HG03095 (cell line): Measurements from ENCODE around the gene RIPOR2.

Experiments used
- ATAC-seq: cut with Tn5 transposase; IDR thresholded peaks from one replicate; pipeline ENCODE4 v1.9.1; 2021; ENCODE audit warnings: moderate library complexity; ENCODE audit not compliant: unreplicated experiment

Gene RIPOR2

DNA sequence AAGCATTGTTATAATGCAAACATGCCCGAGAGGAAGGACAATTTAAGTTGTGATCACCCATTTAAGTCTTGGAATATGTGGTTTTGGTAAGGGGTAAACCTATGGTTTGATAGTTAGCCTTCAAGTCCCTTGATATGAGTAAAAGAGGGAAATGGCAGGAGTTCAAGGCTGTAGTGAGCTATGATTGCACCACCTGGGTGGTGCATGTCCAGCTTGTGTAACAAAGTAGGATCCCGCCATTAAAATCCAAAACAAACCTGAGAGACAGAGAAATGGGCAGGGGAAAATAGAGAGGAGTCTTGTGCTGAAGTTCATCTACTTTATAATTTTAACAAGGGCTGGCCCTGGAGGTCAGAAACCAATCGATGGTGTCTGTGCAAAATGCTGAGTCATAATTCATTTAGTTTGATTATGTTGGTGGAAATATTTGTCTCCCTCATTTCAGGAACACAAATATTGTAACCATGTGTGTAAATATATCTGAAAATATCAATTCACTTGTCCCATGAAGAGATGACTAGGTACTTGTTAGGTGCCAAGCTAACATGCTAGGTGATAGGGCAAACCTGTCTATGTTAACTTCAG is 113.8 kb downstream of the RIPOR2 start:
- no peak for ATAC-seq

DNA sequence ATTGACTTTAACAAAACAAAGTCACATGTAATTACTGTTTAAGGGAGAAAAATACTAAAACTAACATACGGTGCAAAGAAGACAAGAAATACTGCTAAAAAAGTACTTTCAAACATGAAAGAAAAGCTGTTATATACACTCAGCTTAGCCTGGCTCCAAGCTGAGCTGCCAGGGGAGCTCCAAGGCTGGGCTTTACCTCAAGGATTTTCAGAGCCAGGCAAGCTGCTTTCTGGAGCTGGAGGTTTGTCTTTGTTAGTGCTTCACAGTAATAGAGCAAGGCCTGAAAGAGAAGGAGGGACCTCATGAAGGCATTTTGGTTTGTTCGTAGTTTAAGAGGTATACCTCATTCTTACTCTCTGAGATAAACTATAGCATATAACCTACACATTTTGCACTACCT is 117.4 kb downstream of the RIPOR2 start:
- no peak for ATAC-seq

DNA sequence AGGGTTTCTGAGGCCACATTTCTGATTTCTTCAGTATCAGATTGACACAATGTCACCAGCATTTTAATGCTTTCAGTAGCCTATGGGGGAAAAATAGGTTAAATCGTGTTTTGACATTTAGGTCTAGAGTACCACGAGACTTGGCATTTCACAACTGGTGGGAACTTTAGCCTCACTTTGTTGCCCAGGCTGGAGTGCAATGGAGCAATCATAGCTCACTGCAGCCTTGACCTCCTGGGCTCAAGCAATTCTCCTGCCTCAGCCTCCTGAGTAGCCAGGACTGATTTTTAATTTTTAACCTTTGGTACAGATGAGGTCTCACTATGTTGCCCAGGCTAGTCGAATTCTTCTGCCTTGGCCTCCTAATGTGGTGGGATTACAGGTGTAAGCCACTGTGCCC is 126.0 kb downstream of the RIPOR2 start:
- no peak for ATAC-seq

DNA sequence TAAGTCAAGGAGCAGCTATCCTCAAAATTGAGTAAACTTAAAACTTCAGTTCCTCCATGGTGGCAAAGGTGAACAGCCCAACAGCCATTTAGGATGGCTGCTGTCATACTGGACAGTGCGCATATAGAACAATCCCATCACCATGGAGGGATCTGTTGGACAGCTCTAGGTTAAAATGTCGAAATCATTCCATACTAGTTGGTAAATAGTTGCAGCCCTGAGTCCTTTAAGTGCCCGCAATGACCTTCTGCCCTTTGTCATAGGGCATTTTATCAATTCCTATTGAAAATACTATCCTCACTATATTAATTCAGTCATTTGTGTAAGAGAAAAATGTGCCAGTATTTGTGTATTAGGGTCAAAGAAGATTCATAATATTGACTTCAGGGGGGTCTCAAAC is 128.2 kb downstream of the RIPOR2 start:
- no peak for ATAC-seq

DNA sequence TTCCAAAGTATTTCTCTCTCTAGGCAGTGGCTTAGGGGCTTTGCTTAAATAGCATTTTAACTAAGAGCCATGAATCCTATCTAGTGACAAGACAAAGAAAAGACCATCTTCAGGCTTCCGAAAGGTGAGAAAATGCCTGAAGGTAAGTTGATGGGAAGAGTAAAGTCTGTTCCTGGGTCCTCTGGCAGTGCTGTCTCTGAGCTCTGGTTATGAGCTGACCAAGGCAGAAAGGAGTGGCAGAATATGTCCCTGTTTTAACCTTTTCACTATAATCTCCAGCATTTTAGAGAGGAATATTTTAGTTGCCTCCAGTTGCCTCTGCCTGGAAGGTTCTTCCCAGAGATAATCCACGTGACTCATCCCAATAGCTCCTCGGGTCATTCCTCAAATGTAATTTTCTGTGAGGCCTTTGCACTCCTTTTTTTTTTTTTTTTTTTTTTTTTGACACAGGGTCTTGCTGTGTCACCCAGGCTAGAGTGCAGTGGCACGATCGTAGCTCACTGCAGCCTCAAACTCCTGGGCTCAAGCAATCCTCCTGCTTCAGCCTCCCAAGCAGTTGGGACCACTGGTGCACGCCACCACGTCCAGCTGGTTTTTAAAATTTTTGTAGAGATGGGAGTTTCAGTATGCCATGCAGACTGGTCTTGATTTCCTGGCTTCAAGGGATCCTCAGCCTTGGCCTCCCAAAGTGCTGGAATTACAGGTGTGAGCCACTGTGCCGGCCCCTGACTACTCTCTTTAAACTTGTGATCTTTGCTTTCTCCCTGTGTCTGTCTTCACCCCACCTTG is 133.3 kb downstream of the RIPOR2 start:
- ATAC-seq = no peak

DNA sequence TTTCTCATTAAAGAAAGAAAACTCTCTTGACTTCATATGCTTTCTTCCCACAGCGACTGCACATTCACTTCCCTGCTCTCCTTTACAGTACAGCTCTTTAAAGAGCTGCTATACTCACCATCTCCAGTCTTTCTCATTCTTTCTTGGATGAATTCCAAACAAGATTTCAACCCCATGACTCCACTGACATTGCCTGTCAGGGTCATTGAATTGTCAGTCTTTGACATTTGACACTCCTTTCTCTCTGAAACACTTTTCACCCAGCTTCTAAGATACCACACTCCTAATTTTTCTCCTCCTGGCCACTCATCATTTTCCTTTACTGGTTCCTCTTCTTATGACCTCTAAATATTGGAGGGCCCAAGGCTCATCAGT is 136.2 kb downstream of the RIPOR2 start:
- ATAC-seq = no peak

DNA sequence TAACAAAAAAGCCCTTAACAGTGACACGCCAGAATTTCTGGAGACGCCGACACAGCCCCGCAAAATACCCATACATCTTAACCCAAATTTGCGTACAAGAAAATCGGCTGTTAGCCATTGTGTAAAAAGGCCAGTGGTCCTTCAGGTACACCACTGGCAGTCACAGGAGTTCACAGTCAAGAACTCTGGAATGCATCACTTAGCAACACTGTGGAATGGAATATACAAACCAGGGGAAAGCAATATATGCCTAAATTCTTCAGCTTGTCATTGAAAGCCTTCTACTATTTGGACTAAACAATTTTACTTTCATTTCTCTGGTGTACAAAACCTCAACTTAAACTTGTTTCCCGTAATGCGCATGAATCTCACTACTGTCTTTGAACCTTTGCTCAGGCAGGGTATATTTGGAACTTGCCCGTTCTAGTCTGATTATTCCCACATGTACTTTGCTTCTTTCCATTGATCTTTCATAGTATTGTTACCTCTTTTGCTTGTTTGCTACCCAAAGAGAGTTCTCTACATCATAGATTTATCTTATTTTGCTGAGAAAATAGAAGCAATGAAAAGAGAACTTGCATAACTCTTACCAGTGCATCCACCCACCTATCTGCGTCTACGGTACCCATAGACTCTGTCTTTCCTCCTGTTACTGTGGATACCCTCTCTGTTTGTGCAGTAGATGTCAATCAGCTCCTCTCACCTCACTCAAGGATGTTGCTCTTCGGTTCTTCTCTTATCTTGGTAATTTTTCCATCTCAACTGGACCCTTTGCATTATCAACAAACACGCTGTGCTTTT is 136.8 kb downstream of the RIPOR2 start, which contains the start of gene ARMH2:
Gene ARMH2, minus strand, starts transcription at position 178 of the 801 bp plus-strand sequence. Its CDS starts 60 bp downstream, at position 118.
- no peak for ATAC-seq

DNA sequence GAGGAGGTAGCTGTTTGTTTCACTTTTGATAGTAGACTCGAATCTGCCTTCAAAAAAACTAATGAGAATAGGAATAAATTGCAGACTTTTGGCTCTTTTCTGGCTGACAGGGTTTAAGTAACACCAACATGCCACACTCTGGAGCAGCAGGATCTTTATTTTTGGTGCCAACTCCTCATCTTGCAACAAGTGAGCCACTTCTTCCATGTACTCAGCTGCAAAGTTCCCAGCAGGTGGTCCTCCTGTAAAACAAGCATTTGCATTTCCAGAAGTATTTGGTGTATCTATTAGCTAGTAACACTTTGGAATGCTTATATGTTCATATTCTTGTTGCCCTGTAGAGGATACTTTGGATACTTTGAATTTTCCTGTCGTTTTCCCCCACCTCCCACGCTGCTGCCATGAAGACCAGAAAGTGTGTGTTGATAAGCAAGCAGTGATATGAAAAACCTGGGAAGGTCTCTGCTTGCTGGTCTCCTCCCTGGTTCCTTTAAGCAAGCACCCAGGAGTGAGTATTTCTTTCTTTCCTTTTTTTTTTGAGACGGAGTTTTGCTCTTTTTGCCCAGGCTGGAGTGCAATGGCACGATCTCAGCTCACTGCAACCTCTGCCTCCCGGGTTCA is 138.1 kb downstream of the RIPOR2 start:
- no peak for ATAC-seq

DNA sequence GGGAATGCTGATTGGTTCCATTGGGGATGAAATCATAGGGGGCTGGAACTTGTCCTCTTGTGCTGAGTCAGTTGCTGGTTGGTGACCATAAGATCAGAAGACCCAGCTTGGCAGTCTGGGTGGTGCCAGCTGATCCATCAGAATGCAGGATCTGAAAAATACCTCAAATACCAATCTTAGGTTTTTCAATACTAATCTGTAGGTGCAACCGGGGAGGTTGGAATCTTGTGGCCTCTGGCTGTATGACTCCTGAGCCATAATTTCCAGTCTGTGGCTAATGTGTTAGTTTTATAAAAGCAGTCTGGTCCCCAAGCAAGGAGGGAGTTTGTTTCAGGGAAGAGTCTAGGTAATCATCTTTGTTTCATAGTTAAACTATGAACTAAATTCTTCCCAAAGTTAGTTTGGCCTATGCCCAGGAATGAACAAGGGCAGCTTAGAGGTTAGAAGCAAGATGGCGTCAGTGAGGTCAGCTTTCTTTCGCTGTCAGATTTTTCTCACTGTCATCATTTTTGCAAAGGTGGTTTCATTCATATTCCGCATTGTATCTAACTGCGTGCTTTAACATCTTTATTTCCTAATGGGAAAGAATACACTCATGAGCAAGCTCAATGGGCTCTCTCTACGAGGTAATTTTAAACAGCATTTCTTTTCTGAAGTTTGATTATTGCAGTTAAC is 139.0 kb downstream of the RIPOR2 start:
- no peak for ATAC-seq

DNA sequence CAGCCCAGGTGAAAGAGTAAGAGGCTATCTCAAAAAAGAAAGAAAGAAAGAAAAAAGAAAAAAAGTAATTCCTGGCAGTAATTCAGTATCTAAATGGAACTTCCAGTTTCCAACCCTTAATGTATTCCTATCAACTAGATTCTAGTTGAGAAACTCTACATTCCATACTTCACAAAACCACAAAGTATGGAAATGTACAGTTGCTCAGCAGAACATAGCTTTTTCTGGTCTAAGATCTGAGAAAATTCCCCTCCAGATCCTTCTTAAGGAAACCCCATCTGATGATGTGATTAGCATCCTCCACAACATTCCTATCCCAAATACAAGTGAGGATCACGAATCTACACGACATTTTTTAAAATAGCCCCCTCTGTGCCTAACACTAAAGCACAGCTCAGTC is 140.7 kb downstream of the RIPOR2 start:
- ATAC-seq = no peak

DNA sequence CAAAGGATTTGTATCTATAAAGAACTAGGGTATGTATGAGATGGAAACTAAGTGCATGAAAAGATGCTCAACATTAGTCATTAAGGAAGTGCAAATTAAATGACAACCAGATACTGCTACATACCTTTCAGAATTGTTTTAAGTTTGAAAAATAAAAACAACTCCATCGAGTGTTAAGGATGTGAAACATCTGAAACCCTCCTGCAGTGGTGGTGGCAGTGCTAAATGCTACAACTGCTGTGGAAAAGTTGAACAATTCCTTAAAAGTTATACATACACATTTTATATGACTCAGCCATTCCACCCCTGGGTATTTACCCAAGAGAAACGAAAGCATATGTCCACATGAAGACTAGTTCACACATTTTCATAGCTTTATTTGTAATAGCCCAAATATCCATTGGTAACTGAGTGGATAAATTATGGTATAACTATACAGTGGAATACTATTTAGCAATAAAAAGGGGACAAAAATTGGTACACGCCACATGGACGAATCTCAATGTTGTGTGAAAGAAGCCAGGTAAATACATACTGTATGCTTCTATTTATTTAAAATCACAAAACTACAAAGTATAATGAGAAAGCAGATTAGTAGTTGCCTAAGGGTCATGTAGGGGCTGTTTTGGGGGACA is 147.6 kb downstream of the RIPOR2 start:
- no peak for ATAC-seq

DNA sequence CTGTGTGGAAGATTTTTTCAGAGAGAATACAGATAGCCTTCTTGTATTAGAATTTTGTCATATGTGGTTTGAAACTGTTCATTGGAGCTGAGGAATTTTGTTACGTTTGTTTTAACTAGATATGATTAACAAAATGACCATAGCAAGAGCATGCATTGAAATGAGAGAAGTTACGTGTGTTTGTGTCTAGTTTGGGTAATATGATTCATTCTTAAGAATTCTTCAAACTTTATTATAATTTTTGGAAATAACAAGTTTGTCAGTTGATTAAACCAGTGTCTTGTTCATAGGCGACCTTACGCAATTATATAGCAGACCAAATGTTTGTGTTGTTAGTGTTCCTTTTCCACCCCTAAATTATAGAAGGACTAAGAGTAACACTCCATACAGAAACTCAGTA is 155.6 kb downstream of the RIPOR2 start:
- no peak for ATAC-seq

DNA sequence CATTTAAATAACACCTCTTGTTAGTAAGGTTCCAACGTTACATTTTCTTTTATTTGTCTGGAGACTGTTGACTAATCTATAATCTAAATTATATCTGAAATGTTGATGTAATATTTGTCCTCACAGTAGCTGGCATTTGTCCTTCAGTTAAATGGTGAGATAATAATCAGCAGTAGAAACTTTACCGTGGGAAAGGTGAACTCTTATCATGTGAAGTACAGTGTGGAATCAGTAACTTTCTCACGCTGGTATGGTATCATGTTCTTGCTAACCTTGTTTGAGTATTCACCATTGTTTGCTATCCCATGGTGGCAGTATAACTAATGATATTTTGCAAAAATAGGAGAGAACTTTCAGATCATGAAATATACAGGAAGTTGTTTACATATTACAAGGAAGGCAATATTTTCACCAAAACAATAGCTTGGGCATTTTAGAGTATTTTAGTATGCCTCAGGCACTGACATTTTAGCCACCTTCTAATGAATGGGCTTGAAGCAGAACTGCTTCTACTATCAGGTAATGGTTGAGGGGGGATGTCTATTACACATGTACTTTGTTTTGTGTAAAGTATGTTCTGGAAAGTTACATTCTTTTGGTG is 156.2 kb downstream of the RIPOR2 start:
- no peak for ATAC-seq

DNA sequence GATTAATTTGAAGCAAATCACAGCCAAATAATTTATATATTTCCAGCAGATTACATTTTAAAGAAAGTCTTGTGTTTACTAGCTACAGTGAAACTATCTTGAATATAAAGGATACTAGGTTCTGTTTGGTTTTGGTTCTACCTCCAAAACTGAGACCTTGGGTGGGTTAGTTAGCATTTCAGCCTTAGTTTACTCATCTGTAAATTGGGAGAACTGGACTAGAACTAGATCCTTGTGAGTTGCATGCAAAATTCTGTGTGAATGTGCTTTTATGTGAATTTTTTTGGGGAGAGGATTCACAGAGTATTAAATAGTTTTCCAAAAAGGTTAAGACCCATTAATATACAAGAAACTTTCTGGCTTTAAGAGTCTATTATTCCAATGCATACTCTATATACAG is 156.9 kb downstream of the RIPOR2 start:
- no peak for ATAC-seq

DNA sequence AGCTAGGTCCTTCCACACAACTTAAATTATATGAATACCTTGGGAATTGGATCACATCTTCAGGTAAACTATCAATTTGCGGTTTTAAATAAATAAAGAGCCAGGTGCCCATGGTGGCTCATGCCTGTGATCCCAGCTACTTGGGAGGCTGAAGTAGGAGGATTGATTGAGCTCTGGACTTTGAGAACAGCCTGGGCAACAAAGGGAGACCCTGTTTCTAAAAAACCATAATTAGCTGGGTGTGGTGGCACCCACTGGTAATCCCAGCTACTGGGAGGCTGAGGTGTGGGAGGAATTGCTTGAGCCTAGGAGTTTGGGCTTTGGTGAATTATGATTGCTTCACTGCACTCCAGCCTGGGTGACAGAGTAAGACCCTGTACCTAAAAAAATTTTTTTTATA is 157.6 kb downstream of the RIPOR2 start:
- ATAC-seq = no peak

DNA sequence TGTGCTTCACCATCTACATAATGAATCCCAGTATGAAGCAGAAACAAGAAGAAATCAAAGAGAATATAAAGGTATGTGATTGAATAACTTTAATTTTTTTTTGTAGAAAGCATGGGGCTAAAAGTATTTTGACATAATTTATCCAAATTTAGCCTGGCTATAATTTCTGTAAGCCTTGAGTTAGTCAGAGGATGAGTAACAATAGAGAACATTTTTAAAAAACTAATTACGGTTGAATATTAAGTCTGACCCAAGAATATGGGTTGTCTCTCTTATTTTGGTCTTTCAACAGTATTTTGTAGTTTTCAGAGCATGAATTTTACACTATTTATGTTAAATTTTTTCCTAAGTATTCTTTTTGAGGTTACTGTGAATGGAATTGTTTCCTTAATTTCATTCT is 158.5 kb downstream of the RIPOR2 start:
- no peak for ATAC-seq

DNA sequence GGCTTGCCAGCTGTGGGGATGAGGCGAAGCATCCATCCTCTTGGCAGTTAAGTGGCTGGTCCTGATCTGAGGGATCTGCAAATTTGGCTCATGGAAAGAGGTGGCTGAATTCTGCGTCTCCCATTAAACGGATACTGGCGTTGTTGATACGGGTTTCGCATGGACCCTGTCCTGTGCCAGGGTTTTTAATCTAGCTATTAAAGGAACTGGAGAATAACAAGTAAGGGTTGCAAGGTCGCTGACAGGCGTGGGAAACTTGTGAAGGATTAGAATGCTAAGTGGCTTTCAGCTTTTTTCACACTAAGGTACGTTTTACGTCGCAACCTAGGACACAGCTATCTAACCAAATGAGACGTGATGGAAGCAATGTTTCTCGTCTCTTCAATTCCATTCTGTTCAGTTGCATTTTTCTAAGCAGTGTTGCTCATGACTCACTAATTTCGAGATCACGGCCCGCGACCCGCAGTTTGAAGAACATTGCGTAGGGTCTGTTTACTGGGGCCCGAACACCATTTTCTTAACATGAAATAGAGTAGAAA is 160.2 kb downstream of the RIPOR2 start:
- ATAC-seq = no peak

DNA sequence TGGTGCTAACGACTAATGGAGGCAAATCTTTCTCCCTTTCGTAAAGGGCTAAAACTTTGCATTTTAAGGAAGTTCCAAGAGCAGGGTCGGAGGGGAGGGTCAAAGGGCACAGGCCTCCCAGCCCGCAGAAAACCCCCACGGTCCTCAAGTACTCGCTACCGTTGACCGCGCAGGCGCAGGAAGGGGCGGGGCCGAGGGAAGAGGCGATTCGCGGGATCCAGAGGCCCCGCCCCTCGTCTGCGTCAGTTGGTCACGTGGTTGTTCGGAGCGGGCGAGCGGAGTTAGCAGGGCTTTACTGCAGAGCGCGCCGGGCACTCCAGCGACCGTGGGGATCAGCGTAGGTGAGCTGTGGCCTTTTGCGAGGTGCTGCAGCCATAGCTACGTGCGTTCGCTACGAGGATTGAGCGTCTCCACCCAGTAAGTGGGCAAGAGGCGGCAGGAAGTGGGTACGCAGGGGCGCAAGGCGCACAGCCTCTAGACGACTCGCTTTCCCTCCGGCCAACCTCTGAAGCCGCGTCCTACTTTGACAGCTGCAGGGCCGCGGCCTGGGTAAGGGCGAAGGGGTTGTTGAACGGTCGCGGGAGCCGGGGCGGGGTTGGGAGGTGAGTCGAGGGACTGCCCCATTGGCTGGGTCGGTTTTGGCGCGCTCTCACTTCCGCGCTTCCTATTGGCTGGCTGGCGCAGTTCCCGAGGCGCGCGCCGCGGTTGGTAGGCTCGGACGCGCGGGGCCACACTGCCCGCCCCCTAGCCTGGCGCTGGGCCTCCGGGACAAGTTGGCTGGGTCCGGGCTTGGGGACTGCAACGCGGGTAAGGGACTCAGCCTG is 160.9 kb downstream of the RIPOR2 start, which contains the start of gene GMNN:
Gene GMNN, plus strand, starts transcription at position 242 of the 824 bp plus-strand sequence. CDS start 2,310 bp downstream, outside the sequence.
- peak; percentile 88 for ATAC-seq

DNA sequence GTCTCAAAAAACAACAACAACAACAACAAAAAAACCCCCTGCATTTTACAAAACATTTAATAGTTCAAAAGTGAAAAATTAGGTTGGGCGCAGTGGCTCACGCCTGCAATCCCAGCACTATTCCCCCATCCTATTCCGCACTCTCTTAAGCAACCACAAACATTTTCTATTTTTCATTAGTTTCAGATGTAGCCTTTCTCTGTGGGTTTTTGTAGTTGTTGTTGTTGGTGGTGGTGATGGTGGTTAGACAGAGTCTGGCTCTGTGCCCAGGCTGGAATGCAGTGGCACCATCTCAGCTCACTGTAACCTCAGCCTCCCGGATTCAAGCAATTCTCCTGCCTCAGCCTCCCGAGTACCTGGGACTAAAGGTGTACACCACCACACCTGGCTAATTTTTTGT is 167.4 kb downstream of the RIPOR2 start:
- no peak for ATAC-seq
